T follicular helper cell (primary cell): ENCODE results near the gene SETD3.
A peak's percentile ranks its signal among the peaks of the same experiment; 100 is the strongest.

ENCODE experiments used
- DNase-seq: peaks from one replicate; pipeline ENCODE4 v3.0.0-alpha.2; 2020; ENCODE audit warnings: low read depth
- total RNA-seq, 2 experiments: gene quantifications; one replicate each; lab custom pipeline; 2026; lab: John Stamatoyannopoulos, UW

The SETD3 gene
- total RNA-seq, result 97.4 to 98.4 reads per million in 2 experiments

DNA sequence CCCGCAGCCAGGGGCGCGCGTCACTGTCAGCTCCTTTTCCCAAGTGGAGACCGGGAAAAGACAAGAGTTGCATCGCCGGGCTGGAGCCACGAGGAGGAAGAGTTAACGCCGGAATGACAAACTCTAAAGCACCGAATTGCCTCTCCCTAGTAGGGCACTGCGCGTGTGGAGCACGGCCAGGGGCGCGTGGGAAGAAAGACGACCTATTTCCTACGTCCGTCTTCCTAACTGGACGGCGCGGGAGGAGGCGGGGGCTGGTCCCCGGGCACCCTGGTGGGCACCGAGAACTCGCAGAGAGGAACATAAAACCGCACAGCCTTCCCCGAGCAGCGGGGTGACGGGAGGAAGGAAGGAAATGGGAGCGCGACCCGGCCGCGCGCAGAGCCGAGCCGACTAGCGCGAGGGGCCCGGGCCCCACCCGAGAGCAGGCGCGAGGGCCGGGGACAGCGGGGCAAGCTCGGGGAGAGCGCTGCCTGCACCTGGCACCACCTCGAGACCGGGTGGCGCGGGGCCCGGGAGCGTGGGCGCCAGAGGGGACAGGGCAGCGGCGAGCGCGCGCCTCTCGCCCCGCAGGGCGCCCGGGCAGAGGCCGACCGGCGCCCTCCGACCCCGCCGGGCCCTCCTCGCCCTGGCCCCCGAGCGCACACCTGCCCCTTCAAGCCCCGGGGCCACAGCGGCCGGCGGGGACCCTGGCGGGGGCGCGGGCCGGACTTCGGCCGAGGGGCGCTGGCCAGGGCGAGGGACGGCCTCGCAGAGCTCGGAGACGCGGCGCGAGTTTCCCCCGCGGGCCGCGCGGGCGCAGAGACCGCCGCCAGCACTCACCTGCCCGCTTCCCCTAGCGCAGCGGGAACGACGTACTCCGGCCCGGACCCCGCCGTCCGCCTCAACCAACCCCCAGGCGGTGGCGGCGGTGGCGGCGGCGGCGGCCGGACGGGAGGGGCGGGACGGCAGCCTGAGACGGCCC lies at the start of gene SETD3:
TSS of gene SETD3 (minus strand) at position 954 of the 964 bp plus-strand sequence. CDS start 15,054 bp downstream, outside the sequence.
- DNase-seq, result peak; percentile 18

DNA sequence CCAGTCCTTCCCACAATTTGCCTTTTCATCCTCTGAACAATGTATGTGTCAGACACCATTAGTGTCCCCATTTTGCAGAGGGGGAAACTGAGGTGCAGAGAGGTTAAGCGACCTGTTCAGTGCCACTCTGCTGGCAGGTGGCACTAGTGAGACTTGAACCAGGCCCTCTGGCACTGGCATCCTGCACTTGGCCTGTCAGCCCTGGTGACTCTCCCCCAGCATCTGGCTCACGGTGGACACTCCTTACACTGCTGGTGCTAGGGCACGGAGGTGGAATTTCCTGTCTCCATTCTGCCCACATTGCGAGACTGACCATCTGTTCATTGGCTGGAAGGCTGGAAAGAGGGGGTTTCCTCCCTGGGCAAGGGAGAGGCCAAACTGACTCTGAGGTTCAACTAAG lies 49.2 kb upstream of the SETD3 start:
- no peak for DNase-seq

DNA sequence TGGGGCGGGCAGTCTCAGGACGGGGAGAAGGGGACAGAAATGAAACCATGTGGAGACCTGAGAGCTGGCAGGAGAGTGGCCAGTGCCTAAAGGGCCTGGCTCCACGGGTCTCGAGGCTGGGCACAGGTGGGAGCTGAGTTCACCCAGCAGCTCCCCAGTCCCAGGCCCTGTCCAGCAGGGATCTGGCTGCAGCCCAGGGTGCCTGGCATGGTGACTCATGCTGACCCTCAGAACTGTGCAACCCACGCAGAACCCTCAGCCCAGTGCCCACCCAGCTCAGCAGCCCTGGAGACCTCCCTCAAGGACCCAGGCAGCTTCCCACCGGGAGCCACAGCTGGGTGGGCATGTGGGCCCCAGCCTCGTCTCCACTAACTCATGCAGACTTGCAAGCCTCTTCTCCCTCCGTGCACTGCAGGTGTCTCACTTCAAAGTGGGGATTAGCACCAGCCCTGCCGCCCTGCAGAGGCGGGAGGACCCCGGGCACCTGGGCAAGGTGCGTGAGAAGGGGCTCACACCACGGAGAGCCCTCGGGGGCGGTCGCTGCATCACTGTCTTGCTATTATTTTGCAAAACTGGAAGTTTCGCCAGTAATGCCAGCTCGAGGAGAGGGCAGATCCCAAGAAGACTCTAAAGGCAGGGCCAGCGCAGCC lies 46.9 kb upstream of the SETD3 start:
- DNase-seq, result no peak

DNA sequence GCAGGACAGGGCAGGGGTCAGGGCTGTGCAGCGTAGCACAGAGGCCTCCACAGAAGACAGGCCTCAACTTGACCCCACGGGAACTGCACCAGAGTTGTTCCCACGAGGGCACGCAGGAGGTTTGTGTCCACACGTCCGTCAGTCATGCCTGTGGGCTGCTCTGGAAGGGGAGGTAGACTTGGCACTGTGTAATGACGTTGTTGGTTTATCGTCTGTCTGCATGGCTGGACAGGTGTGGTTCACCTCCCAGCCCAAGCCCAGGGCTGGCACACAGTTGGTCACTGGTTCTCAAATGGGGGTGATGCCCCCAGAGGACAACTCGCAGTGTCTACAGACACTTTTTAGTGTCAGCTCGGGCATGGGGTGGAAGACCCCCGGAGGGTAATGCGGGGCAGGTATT lies 46.4 kb upstream of the SETD3 start:
- DNase-seq, result no peak

DNA sequence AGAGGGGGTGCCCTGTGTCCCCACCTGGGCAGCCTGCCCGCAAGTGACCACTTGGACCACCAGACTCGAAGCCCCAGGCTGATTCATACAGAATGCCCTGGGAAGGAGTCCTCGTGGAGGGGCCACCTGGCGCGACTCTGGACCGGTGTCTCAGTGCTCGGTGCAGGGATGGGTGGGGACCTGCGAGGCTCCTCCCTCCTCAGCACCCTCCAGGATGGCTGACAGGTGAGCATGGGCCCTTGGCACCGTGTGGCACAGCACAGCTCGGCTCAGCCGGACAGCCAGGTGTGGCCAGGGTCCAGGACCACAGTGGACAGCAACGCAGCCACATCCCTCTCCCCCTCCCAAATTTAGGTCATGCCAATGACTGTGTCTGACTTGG lies 45.0 kb upstream of the SETD3 start:
- no peak for DNase-seq

DNA sequence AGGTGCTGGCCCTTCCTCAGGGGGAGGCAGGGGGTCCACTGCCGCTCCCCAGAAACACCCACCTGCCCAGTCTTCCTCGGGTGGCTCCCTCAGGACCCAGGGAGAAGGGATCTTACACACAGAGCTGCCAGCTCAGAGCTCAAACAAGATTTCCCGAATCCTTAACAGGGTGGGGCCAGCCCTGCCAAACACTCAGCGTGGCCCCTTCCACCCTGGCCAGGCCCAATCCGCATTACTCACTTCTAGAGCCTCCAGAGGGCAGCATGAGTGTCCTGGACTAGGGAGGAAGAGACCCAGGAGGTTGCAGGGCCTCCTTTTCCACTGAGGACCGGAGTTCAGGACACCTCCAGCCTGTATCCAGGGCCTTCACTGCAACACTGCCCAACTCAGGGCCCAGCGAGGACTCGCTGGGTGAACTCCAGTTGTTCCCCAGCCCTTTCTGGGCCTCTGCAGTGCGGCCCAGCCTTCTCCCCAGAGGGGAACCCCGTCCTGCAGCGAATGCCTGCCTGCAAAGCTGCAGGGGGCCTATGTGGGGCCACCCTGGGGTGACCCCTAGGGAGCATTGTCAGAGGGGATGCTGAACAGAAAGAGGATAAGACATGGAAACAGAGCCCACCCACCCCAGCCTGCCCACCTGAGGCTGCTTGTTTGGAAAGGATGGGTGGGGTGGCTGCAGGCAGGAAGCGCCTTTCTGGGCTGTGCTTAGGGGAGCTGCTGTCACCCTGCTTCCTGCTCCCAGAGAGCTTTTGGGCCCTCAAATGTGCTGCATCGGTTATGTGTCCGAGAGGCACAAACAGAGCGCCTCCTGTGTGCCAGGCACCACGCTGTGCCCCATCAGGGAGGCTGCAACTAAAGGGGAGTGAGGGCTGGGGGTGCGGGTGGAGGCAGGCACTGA lies 44.4 kb upstream of the SETD3 start:
- DNase-seq, result no peak

DNA sequence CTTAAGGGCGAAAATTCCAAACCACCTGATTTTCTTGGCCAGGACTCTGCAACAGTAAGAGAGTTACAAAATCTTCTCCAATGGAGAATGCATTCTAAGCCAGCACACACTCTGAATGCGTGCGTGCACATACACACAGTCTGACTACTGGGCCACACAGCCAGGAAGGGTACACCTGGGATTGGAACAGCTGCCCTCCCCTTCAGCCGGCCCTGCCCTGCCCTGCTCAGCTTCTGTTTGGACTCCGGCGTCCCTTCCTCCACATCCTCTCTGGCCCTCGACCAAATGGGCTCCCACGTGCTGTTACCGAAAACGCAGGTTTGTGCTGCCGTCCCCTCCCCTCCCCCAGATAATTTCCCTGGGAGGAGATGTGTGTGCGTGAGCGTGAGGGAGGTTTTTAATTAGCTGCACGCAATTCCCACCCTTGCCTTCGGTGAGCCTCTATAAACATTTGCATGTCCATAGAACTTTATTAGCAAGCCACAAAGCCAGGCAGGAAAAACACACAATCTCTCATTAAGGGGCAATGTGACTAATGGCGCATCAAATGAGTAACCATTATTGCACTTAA lies 43.5 kb upstream of the SETD3 start:
- DNase-seq, result no peak

DNA sequence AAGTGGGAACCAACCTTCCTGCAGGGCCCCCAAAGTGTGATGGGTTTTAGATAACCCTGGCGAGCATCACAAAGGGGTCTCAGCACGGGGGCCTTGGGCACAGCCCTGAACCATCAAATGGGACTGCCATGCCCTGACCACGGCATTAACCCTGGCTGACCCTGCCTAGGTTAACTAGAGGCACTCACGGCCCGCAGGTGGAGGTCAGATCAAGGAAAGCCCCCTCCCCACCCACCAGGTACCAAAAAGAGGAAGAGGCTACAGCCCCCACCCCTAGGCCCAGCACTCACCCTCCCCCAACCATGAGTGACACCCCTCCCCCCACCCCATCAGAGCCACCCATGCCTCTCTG lies 43.0 kb upstream of the SETD3 start:
- DNase-seq, result no peak

DNA sequence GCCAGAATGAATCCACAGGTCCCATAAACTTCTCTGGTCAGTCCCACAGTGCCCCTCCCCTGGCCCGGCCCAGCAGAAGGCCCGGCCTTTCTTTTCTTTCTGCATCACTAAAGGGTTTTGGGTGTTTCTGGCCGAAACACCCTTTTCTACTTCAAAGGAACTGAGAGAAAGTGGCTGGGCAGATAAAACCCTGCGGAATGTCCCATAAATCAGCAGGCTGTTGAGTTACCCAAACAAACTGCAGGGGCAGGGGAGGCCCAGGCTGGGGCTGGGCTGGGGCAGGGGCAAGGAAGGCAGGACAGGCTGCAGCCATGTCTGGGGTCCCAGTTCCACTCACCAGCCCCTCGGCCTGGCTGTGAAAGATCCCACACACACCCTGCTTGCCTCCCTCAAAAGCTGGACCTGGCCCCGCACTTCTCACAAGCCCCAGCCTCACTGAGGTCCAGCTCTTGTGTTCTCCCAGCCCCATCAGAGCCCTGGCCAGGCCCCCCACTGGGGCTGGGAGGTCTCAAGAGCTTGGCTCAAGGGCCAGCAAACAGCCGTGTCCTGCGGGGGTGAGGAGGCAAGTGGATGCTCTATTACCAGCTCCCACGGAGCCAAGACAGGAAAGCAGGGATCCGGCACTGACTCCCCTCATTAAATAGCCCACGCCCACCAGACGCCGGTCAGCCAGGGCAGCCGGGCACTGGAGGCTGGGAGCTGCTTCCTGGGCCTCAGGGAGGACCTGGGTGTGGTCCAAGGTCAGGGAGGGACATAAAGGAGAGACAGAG lies 42.5 kb upstream of the SETD3 start:
- DNase-seq, result no peak

DNA sequence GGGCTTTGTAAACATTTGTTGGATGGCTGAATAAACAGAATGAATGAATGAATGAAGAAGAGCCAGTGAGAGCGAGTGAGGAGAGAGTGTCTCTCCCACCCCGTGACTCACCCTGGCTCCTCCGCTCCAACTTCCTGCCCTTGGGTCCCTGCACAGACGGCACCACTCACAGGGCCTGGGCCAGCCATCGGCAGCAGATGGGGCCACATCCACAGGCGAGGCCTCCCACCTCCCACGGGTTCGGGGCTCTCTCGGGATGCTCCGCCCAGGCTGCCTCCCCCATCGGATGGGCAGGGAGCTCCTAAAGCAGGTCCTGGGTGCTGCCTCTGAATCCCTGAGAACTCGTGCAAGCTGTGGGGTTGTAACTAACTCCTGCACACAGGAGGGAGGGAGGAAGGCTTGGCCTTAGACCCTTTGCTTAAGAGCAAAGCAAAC lies 41.8 kb upstream of the SETD3 start:
- DNase-seq, result no peak

DNA sequence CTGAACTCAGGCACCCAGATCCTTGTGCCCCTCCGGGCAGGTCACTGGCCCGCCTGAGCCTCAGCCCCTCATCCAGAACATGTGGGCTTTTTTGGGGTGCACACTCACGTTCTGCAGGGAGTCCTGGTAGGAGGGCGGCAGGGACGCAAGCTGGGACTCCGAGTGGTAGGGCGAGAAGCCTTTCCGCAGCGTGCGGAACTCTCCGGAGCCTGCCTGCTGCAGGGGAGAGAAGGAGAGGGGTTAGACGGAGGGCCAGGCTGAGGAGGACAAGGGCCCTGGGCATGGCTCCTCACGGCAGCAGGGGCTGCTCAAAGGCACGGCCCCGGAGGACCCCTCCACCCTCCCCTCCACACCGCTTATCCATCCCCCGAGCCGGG lies 41.4 kb upstream of the SETD3 start:
- no peak for DNase-seq

DNA sequence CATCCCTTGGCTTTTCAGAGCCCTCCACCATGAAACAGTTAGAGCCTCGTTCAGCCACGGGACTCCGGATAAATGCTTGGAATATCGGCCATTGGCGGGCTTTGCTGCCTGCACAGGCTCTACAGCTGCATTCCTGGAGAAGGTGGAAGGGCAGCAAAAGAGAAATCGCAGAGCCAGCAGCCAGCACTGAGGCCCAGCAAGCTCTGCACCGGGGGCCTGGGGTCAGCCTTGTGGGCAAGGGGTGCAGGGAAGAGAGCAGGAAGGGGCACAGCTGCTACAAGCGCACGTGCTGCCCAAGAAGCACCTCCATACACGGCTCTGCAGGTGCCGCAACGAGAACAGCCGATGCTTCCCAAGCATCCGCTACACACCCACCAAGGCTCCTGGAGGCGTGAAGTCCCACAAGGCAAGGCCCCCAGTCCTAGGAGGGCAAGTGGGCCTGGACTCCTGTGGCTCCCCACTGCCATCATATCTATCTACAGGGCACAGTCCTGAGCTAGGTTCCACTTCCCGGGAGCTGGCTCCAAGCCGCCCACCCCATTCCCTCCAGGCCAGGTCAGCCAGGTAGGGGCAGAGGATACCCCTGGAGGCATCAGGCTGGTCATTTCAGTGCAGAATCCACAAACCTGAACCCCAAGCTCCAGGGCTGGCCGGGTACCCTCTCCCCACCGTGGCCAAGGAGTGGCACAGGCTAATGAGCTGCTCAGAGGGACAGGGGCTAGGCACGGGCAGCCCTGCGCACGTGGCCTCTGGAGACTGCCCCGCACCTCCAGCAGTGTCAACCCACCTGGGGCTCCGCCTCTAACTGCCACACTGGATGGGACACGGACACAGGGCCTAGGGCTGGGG lies 40.7 kb upstream of the SETD3 start:
- no peak for DNase-seq

DNA sequence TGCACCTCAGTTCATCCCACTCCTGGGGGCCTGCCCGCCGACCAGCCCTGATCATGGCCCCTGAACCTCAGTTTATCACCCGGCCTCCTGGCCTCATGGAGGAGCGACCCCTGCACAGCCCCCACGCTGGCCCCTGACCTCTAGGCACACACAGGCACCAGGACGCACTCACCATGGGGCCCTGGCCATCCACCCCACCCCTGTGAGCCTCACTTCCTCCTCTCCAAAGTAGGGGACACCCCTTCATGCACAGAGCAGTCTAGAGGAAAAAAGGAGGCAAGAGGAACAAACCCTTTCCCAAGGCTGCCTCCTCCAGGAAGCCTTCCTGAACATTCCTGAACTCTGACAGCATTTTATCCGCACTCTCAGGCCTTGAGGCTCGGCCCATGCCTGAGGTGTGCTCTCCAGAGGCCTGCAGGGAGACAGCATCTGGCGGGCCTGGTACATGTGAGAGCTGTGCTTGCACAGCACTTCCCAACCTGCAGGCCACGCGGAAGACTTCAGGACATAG lies 40.0 kb upstream of the SETD3 start:
- DNase-seq, result no peak

DNA sequence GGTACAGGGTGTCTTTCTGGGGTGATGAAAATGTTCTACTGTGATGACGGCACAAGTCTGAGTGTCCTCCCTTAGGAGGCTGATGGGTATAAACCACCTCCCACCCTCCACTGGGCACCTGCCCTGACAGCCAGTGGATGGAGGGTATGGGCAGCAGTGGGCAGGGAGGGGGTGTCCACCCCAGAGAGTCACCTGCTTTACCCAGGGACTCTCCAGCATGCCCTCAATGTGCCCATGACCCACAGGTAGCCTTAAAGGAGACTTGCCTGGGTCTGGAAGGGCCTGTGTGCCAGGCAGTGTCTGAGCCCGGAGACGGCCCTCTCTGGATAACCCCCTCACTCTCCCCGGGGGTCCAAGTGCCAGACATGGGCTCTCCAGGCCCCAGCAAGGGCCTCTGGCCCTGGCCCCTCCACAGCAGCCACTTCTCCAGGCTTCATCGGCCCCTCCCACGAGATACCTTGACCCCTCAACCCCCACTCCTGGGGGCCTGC lies 39.3 kb upstream of the SETD3 start:
- DNase-seq, result no peak

DNA sequence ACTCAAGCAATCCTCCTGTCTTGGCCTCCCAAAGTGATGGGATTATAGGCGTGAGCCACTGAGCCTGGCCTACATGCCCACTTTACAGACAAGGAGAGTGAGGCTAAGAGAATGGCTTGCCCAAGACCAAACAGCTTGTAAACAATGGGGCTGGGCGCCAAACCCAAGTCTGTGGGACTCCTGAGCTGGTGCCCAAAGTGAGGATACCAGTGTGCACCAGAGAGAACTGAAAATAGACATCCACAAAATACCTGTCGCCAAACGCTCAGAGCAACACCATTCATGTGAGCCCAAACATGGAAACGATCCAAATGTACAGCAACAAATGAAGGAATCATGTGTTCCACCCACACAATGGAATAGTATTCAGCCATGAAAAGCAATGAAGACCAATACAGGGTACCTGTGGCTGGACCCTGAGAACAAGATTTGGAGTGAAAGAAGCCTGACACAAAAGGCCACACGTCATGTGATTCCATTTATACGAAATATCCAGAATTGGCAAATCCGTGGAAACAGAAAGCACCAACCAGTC lies 38.8 kb upstream of the SETD3 start:
- no peak for DNase-seq

DNA sequence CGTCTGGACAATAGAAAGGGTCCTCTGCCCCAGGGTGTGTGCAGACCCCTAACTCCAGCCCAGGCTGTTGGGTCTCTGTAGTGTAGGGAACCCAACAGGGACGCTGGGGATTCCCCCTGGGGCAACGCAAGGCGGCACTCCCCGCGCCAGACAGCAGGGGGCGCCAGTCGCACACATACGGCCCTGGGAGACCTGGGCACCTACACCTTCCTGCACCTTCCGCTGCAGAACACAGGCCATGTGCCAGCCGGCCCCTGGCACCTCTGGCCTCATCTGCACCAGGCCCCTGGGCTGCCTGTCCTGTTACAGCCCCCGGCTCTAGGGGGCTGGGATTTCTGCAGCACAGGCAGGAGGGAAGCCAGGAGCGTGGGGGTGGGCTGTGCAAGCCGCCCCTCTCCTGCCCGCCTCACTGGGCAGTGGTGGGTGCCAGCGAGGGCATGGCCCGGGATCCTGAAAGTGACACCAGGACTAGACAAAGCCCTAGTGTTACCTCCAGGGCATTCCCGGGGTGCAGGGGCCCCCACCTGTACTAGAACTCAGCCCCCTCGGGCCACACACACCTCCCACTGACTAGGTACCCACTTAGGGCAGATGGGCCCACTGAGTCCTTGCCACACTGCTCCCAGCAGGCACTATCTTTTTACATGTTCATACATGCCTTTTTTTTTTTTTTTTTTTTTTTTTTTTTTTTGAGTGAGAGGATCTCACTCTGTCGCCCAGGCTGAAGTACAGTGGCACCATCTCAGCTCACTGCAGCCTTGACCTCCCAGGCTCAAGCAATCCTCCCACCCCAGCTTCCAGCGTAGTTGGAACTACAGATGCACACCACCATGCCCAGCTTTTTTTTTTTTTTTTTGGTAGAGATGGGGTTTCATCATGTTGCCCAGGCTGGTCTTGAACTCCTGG lies 38.0 kb upstream of the SETD3 start:
- DNase-seq, result peak; percentile 73

DNA sequence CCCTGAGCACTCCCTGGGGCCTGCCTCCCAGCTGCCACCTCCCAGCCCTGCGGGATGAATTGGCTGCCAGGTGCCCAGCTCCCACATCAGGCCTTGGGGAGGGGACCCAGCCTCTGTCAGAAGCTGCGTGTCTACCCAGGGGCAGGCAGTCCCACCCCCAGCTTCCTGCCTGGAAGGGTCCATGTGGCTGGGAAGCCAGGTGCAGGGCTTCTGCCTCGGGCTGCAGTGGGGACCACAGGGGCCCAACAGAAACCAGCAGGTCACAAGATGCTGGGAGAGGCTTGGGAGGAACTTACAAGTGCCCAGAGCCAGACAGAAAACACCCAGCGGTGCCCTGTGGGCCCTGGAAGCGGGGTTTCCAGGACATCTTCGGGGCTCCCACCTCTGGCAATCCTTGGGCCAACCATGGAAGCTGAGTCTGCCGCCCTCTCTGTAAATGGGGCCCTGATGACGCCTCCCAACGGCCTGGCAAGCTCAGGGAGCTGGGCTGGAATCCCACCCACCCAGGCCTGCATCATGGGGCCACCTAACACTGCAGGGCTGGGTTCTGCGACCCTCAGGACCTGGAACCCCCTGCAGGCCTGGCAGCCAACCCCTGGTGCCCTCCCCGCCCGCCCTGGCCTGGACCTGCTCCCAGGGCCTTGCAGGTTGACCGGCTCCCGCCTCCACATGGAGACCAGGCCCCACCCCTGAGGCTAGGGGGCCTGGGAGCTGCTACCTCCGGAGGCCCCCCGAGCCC lies 37.2 kb upstream of the SETD3 start:
- no peak for DNase-seq
